HCT116 (cell line): ENCODE results near the gene SPESP1.

Experiments
- EGR1 ChIP-seq: IDR thresholded peaks from 2 replicates; pipeline ENCODE4 v1.6.1; 2012; ENCODE audit warnings: low read depth
- POLR2A ChIP-seq: IDR thresholded peaks from 2 replicates; pipeline ENCODE4 v1.7.0; 2011; ENCODE audit warnings: borderline replicate concordance; ENCODE audit not compliant: insufficient read depth, insufficient read length; ENCODE audit errors: extremely low read depth
- RAD21 ChIP-seq: IDR thresholded peaks from 2 replicates; pipeline ENCODE4 v1.6.1; 2012; ENCODE audit warnings: low read depth, mild to moderate bottlenecking
- SRF ChIP-seq: IDR thresholded peaks from 2 replicates; pipeline ENCODE4 v1.6.1; 2012; ENCODE audit warnings: low read depth
- ZNF274 ChIP-seq: fragments of 200-500 bp; sonication (Bioruptor generic); IDR thresholded peaks from 2 replicates; pipeline ENCODE4 v1.6.1; 2014; ENCODE audit warnings: mild to moderate bottlenecking, low read depth, low read length, inconsistent platforms
- TF ChIP-seq, protein P1 (sequence below), 3 experiments: fragments of 200-600 bp in 1 of 3; sonication (generic) in 1 of 3; IDR thresholded peaks in 2 of 3; conservative IDR thresholded peaks in 1 of 3; 2 replicates each; pipeline ENCODE4 v1.5.1; 2012 to 2017; ENCODE audit warnings: low read depth in 2 of 3, low read length in 2 of 3, antibody characterized with exemption in 1 of 3, borderline replicate concordance in 1 of 3, control low read depth in 1 of 3, mild to moderate bottlenecking in 1 of 3, mixed read lengths in 1 of 3, mixed run types in 1 of 3, moderate library complexity in 1 of 3; ENCODE audit not compliant: insufficient read depth in 1 of 3
- TF ChIP-seq, protein P2 (sequence below): IDR thresholded peaks from 2 replicates; pipeline ENCODE4 v1.6.1; 2012

DNA sequence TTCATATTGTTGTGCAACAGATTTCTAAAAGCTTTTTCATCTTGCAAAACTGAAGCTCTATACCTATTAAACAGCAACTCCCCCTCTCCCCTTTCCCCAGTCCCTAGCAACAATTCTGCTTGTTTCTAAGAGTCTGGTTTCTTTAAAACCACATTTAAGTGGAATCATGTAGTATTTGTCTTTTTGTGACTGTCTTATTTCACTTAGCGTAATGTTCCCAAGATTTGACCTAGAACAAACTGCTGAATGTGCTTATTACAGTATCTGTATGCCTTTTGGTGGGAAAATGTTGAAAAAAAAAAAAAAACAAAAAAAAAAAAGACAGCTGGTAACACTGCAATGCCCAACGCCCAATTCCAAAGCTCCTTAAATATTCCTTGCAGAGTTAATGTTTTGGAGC lies 19.5 kb upstream of the SPESP1 start:
- TF ChIP-seq EGR1 (no peak), ZNF274 (no peak), SRF (no peak), POLR2A (no peak), RAD21 (no peak)
- TF ChIP-seq, protein P1, sequence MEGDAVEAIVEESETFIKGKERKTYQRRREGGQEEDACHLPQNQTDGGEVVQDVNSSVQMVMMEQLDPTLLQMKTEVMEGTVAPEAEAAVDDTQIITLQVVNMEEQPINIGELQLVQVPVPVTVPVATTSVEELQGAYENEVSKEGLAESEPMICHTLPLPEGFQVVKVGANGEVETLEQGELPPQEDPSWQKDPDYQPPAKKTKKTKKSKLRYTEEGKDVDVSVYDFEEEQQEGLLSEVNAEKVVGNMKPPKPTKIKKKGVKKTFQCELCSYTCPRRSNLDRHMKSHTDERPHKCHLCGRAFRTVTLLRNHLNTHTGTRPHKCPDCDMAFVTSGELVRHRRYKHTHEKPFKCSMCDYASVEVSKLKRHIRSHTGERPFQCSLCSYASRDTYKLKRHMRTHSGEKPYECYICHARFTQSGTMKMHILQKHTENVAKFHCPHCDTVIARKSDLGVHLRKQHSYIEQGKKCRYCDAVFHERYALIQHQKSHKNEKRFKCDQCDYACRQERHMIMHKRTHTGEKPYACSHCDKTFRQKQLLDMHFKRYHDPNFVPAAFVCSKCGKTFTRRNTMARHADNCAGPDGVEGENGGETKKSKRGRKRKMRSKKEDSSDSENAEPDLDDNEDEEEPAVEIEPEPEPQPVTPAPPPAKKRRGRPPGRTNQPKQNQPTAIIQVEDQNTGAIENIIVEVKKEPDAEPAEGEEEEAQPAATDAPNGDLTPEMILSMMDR (IDR thresholded peaks at IDR 0.05 in 2 of 3, conservative IDR thresholded peaks at IDR 0.05 in 1 of 3; ENCODE audit: borderline replicate concordance in 1 of 3, insufficient read depth in 1 of 3, low read depth in 2 of 3, low read length in 2 of 3) = no peak
- TF ChIP-seq, protein P2, sequence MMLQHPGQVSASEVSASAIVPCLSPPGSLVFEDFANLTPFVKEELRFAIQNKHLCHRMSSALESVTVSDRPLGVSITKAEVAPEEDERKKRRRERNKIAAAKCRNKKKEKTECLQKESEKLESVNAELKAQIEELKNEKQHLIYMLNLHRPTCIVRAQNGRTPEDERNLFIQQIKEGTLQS = no peak
